Adipocyte (in vitro differentiated cells): Measurements from ENCODE around the gene COG5.

Source experiments
- DNase-seq: peaks from one replicate; pipeline ENCODE4 v3.0.0-alpha.2; 2015; ENCODE audit warnings: low read depth
- H3K27me3 ChIP-seq: replicated peaks from 2 replicates; pipeline ENCODE4 v1.7.0; 2013; ENCODE audit warnings: mild to moderate bottlenecking, low read length, moderate library complexity; ENCODE audit not compliant: control insufficient read depth, insufficient read depth
- H3K36me3 ChIP-seq: 2 replicates; pipeline ENCODE4 v1.7.0; 2013; ENCODE audit warnings: low read length, mild to moderate bottlenecking, moderate library complexity; ENCODE audit not compliant: control insufficient read depth, insufficient read depth, severe bottlenecking
- H3K4me1 ChIP-seq: 2 replicates; pipeline ENCODE4 v1.7.0; 2013; ENCODE audit warnings: mild to moderate bottlenecking, low read length, moderate library complexity; ENCODE audit not compliant: control insufficient read depth, insufficient read depth
- H3K4me3 ChIP-seq: 2 replicates; pipeline ENCODE4 v1.7.0; 2013; ENCODE audit warnings: mild to moderate bottlenecking, low read length, moderate library complexity
- H3K9ac ChIP-seq: 2 replicates; pipeline ENCODE4 v1.7.0; 2013; ENCODE audit warnings: mild to moderate bottlenecking, low read length, moderate library complexity
- H3K9me3 ChIP-seq: 2 replicates; pipeline ENCODE4 v1.7.0; 2013; ENCODE audit warnings: mild to moderate bottlenecking, low read length, moderate library complexity; ENCODE audit not compliant: control insufficient read depth

The COG5 gene

DNA sequence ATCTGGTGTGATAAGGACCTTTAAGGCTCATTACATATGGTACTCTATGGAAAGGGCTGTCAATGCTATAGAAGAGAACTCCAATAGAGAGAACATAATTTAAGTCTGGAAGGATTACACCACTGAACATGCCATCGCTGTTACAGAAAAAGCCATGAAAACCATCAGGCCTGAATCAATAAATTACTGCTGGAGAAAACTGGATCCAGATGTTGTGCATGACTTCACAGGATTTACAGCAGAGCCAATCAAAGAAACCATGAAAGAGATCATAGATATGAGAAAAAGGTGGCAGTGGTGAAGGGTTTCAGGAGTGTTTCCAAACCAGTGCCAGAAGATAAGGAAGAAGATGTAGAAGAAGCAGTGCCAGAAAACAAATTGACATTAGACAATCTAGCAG is 112.8 kb downstream of the COG5 start:
- Histone ChIP-seq H3K9me3 (no peaks in the 10 kb centered on the region), H3K36me3 (no peaks in the 10 kb centered on the region), H3K9ac (no peak overlapping the region), H3K27me3 (no peaks in the 10 kb centered on the region), H3K4me3 (no peak overlapping the region), H3K4me1 (peaks cover 4% of the 10 kb centered on the region)
- peak; percentile 32 for DNase-seq

- no peak for DNase-seq
- Histone ChIP-seq H3K9ac (no peak overlapping the region), H3K4me3 (no peak overlapping the region), H3K27me3 (no peaks in the 10 kb centered on the region), H3K9me3 (no peaks in the 10 kb centered on the region), H3K36me3 (no peaks in the 10 kb centered on the region), H3K4me1 (peaks cover 4% of the 10 kb centered on the region)
Measured at GRCh38 chr7:107446988-107447387, 116.7 kb downstream of the COG5 start.

DNA sequence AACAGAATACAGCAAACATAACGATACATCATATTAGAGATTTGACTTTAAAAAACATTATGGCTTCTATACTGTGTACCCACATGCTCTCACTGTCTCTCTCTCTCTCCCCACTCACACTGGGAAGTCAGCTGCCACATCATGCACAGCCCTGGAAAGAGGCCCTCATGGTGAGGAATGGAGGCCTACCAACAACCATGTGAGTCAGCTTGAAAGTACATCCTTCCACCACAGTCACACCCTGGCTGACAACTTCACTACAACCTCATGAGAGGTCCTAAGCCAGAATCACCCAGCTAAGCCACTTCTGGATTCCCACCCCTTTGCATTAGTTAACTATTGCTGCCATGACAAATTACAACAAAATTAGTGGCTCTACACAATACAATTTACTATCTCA is 117.2 kb downstream of the COG5 start:
- H3K4me3 ChIP-seq, result no peak overlapping the region
- H3K9ac ChIP-seq, result no peak overlapping the region
- DNase-seq, result no peak
- no peaks in the 10 kb centered on the region for H3K9me3 ChIP-seq
- H3K4me1 ChIP-seq, result peaks cover 7% of the 10 kb centered on the region
- no peaks in the 10 kb centered on the region for H3K36me3 ChIP-seq
- H3K27me3 ChIP-seq, result no peaks in the 10 kb centered on the region

DNA sequence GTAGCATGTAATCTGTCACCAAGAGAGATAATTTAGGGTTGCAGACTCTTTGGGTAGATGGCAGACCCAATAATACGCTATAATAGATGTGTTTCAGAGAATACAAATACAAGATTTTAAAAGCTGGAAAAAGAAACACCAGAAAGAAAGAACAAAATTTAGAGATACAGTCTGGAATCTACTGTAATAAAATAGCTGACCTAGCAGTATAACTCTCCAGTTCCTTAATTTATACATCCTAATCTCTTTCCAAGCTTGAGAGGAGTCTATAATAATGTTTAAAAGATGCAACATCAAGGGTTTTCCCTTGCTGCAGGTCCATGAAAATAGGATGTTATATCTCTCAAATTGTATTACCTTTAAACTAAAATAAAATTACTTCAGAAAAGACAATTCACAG is 121.0 kb downstream of the COG5 start:
- Histone ChIP-seq H3K9ac (no peak overlapping the region), H3K27me3 (no peaks in the 10 kb centered on the region), H3K4me1 (peaks cover 22% of the 10 kb centered on the region), H3K4me3 (no peak overlapping the region), H3K9me3 (no peaks in the 10 kb centered on the region), H3K36me3 (no peaks in the 10 kb centered on the region)
- no peak for DNase-seq

- DNase-seq, result no peak
- no peak overlapping the region for H3K9ac ChIP-seq
- H3K4me1 ChIP-seq, result peaks cover 21% of the 10 kb centered on the region
Measured at GRCh38 chr7:107441581-107442422, 121.9 kb downstream of the COG5 start.

DNA sequence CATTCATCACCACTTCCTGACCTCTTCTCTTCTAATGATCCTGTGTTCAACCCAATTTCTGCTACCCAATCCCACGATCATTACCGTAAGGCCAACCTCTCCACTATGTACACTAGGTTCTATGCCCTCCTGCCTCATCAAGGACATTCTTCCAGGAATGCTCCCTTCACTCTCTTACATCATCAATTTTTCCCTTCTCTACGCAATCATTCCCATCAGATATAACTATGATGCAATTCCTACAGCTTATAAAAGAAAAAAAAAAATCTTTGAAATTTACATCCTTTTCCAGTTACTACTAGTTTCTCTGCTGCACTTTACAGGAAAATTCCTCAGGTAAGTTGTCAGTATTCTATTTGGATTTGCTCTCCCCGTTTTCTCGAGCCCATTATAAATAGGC is 124.7 kb downstream of the COG5 start:
- no peaks in the 10 kb centered on the region for H3K27me3 ChIP-seq
- H3K9me3 ChIP-seq, result no peaks in the 10 kb centered on the region
- peaks cover 18% of the 10 kb centered on the region for H3K4me1 ChIP-seq
- no peak for DNase-seq
- no peaks in the 10 kb centered on the region for H3K36me3 ChIP-seq
- no peak overlapping the region for H3K9ac ChIP-seq
- no peak overlapping the region for H3K4me3 ChIP-seq

More at GRCh38 chr7:107441581-107442422, 121.9 kb downstream of the COG5 start:
- H3K4me3 ChIP-seq, result peak overlapping the region; percentile 17
- H3K9me3 ChIP-seq, result no peaks in the 10 kb centered on the region
- H3K27me3 ChIP-seq, result no peaks in the 10 kb centered on the region
- H3K36me3 ChIP-seq, result no peaks in the 10 kb centered on the region

GRCh38 chr7:107435749-107436148 is 128.0 kb downstream of the COG5 start:
- H3K9ac ChIP-seq, result no peak overlapping the region
- no peak for DNase-seq
- H3K4me1 ChIP-seq, result peaks cover 12% of the 10 kb centered on the region
- H3K36me3 ChIP-seq, result no peaks in the 10 kb centered on the region
- no peak overlapping the region for H3K4me3 ChIP-seq
- no peaks in the 10 kb centered on the region for H3K9me3 ChIP-seq
- no peaks in the 10 kb centered on the region for H3K27me3 ChIP-seq

GRCh38 chr7:107432261-107432660 is 131.5 kb downstream of the COG5 start:
- no peak overlapping the region for H3K9ac ChIP-seq
- peak; percentile 20 for DNase-seq
- no peaks in the 10 kb centered on the region for H3K36me3 ChIP-seq

DNA sequence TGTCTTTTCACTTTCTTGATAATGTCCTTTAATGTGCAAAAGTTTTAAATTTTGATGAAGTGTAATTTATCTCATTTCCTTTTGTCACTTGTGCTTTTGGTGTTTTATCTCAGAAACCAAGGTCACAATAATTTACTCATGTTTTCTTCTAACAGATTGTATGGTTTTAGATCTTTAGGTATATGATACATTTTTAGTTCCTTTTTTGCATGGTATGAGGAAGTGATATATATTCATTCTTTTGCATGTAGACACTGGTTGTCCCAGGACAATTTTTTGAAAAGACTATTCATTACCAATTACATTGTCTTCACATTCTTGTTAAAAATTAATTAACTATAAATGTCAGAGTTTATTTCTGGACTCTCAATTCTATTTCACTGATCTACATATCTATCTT is 133.7 kb downstream of the COG5 start:
- Histone ChIP-seq H3K9ac (no peak overlapping the region), H3K4me3 (no peak overlapping the region), H3K4me1 (no peaks in the 10 kb centered on the region), H3K36me3 (peaks cover 4% of the 10 kb centered on the region), H3K9me3 (no peaks in the 10 kb centered on the region), H3K27me3 (no peaks in the 10 kb centered on the region)
- DNase-seq, result no peak

More at GRCh38 chr7:107432261-107432660, 131.5 kb downstream of the COG5 start:
- Histone ChIP-seq H3K27me3 (no peaks in the 10 kb centered on the region), H3K4me1 (no peaks in the 10 kb centered on the region), H3K4me3 (no peak overlapping the region), H3K9me3 (no peaks in the 10 kb centered on the region)

DNA sequence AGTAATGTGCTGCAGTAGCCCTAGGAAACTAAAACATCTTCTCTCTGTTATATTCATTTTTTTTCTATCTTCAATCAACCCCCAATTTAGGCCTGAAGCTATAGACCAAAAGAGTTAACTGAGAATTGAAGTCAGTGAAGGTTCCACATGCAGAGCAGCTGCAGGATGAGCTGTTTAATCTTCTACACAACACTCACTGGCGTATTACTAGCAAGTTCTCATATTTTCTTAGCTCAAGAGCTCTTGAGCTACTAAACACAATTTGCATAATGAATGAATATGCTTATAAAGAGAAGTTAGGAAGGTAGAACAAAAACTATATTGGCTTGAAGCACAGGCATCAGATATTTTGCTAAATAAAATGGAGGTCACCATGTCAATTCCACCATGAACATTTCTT is 135.1 kb downstream of the COG5 start:
- H3K4me3 ChIP-seq, result no peak overlapping the region
- H3K9me3 ChIP-seq, result no peaks in the 10 kb centered on the region
- DNase-seq, result no peak
- H3K4me1 ChIP-seq, result no peaks in the 10 kb centered on the region
- H3K36me3 ChIP-seq, result peaks cover 4% of the 10 kb centered on the region
- H3K9ac ChIP-seq, result no peak overlapping the region
- no peaks in the 10 kb centered on the region for H3K27me3 ChIP-seq

DNA sequence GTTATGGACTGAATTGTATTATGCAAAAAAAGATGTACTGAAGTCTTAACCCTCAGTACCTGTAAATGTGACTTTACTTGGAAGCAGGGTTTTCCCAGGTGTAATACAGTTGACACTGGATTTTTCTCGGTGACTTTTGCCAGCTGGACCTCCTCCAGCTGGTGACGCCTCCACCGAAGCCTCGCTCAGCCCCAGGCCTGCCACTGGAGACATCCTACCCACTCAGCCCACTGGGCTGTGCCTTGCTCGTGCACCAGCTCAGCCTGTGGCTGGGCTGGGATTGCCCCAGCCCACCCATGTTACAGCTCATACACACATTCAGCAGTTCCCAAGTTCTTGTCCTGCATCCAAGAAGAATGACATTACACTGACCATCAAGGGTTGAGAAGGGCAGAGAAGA is 136.3 kb downstream of the COG5 start:
- Histone ChIP-seq H3K4me1 (no peaks in the 10 kb centered on the region), H3K9ac (no peak overlapping the region), H3K4me3 (no peak overlapping the region)

GRCh38 chr7:107414198-107414597 is 149.5 kb downstream of the COG5 start:
- Histone ChIP-seq H3K36me3 (peaks cover 14% of the 10 kb centered on the region), H3K9ac (no peak overlapping the region), H3K27me3 (no peaks in the 10 kb centered on the region), H3K9me3 (no peaks in the 10 kb centered on the region), H3K4me3 (no peak overlapping the region), H3K4me1 (no peaks in the 10 kb centered on the region)
- no peak for DNase-seq

More for the DNA sequence above, 136.3 kb downstream of the COG5 start:
- DNase-seq, result no peak
- no peaks in the 10 kb centered on the region for H3K27me3 ChIP-seq
- H3K36me3 ChIP-seq, result peaks cover 4% of the 10 kb centered on the region
- H3K9me3 ChIP-seq, result no peaks in the 10 kb centered on the region
